ENCODE results near the gene SH2D4B.

SH2D4B gene

GRCh38 chr10:80598084-80598798 lies 60.5 kb downstream of the SH2D4B start:
- DNase-seq: no peak

GRCh38 chr10:80598951-80599350 lies 61.2 kb downstream of the SH2D4B start:
- no peak for DNase-seq

GRCh38 chr10:80599424-80599847 lies 61.7 kb downstream of the SH2D4B start:
- DNase-seq: peak; percentile 54

- no peak for DNase-seq
These were observed 62.6 kb downstream of the SH2D4B start for GRCh38 chr10:80600256-80600655.

GRCh38 chr10:80602881-80603280 lies 65.2 kb downstream of the SH2D4B start:
- DNase-seq: no peak

GRCh38 chr10:80603516-80603915 lies 65.8 kb downstream of the SH2D4B start:
- DNase-seq: no peak

- no peak for DNase-seq
These were observed 71.0 kb downstream of the SH2D4B start for GRCh38 chr10:80608706-80609105.

GRCh38 chr10:80609331-80609730 lies 71.6 kb downstream of the SH2D4B start:
- no peak for DNase-seq

- no peak for DNase-seq
These were observed 73.9 kb downstream of the SH2D4B start for GRCh38 chr10:80611481-80612185.

GRCh38 chr10:80612261-80612660 lies 74.6 kb downstream of the SH2D4B start:
- no peak for DNase-seq

- no peak for DNase-seq
These were observed 75.9 kb downstream of the SH2D4B start for GRCh38 chr10:80613466-80614170.

GRCh38 chr10:80614576-80615416 lies 77.1 kb downstream of the SH2D4B start:
- DNase-seq: no peak

- no peak for DNase-seq
These were observed 80.1 kb downstream of the SH2D4B start for GRCh38 chr10:80617807-80618206.

GRCh38 chr10:80619036-80619435 lies 81.3 kb downstream of the SH2D4B start:
- DNase-seq: no peak

- no peak for DNase-seq
These were observed 84.5 kb downstream of the SH2D4B start for GRCh38 chr10:80622153-80622552.

GRCh38 chr10:80630324-80630723 lies 92.6 kb downstream of the SH2D4B start:
- DNase-seq: no peak

- no peak for DNase-seq
These were observed 95.0 kb downstream of the SH2D4B start for GRCh38 chr10:80632742-80633141.

GRCh38 chr10:80633383-80633860 lies 95.7 kb downstream of the SH2D4B start:
- no peak for DNase-seq

- no peak for DNase-seq
These were observed 96.2 kb downstream of the SH2D4B start for GRCh38 chr10:80633910-80634309.

- no peak for DNase-seq
These were observed 105.0 kb downstream of the SH2D4B start for GRCh38 chr10:80642661-80643060.

GRCh38 chr10:80646366-80646765 lies 108.7 kb downstream of the SH2D4B start:
- no peak for DNase-seq

- no peak for DNase-seq
These were observed 109.6 kb downstream of the SH2D4B start for GRCh38 chr10:80647173-80647833.
